HTERT RPE-1 (cell line): ENCODE data around the gene RXYLT1.

Experiments used
- in situ Hi-C: fragments of 300-500 bp; cut with MboI; formaldehyde crosslinking; loops from 4 replicates; pipeline ENCODE4 v1.14.3; 2020; ENCODE audit warnings: low sequenced_read_pairs

The RXYLT1 gene

DNA sequence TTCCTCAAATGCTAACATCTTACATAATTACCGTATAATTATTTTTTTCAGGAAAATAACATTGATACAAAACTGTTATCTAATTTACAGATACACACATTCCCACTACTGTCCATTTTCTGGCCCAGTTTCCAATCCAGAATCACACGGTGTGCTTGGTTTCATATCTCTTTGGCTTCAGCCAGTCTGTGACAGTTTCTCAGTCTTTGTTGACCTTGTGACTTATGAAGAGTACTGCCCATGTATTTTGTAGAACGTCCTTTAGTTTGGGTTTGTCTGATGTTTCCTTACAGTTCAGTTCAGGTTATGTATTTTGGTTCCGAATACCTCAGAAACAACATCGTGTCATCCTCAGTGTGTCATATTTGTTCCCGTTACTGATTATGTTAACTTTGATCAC is 16.2 kb downstream of the RXYLT1 start:
- in situ Hi-C loops = no loop called here

DNA sequence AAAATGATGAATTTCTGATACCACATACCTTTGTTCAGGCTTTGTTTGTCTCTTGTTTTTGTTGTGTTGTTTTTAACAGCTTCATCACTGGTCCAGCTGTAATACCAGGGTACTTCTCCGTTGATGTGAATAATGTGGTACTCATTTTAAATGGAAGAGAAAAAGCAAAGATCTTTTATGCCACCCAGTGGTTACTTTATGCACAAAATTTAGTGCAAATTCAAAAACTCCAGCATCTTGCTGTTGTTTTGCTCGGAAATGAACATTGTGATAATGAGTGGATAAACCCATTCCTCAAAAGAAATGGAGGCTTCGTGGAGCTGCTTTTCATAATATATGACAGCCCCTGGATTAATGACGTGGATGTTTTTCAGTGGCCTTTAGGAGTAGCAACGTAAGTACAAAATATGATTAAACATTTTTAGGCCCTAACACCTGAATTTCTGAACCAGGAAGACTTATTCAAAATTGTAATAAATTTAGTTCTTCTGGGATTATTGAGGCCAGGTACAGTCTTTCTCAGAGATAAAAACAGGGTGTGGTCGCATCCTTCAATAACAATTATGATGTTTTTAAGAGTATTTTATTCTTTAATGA is 22.4 kb downstream of the RXYLT1 start:
- in situ Hi-C loops = no loop called here

DNA sequence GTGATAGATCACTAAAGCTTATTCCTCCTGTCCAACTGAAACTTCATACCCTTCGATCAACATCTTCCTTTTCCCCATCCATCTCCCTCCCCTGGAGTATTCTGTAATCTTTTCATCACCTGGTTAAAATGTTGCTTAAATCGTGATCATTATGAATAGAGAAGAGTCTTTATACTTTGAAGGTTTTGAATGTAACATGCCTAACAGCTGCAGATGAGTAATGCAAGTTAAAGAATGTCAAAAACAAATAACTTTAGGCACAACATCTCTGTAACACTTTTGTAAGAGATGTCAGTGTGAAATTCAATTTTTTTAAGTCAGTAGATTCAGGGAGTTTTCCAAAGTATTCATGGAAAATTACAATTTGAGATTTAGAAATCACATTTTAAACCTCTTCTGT is 25.0 kb downstream of the RXYLT1 start:
- in situ Hi-C loops = no loop called here

DNA sequence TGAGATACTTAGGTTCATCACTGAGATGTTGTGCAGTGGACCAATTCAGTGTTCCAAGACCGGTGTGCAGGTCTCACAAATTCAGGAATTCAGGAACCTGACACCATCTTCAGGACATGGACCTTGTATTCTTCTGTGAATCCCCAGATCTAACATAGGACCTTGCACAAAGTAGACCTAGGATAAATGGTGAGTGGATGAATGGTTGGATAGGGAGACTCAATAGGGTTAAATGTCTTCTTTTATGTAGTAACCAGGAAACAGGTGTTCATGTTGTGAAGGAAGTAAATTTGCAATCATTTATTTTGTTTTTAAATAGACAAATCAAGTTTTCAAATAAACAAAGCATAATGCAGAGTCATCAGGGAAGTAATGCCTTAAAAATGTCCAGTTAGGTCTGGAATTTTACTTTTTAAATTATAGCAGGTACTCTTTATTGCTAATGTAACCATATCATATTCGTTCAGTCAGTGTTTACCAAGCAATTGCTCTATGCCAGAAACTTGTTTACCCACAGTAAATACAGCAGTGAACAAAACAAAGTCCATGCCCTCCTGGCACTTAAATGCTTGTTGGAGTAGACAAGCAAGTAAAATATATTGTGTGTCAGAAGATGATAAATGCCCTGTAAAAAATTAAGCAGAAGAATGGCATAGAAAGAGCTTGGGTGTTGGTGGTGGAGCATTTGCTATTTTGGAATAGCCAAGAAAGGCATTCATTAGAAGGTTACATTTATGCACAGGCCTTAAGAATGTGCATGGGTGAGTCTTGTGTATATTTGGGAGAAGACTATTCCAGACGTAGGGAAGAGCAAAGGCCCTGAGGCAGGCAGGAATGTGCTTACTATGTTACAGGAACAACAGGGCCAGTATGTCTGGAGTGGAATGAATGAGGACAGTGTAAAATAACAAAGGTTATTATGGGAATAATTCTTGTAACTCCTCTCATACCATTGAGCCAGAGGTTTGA is 26.3 kb downstream of the RXYLT1 start:
- in situ Hi-C loops = no loop called here

DNA sequence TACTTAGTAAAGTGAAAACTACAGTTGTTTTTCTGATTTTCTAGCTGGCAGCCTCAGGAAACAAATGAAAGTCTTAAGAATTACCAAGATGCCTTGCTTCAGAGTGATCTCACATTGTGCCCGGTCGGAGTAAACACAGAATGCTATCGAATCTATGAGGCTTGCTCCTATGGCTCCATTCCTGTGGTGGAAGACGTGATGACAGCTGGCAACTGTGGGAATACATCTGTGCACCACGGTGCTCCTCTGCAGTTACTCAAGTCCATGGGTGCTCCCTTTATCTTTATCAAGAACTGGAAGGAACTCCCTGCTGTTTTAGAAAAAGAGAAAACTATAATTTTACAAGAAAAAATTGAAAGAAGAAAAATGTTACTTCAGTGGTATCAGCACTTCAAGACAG is 28.9 kb downstream of the RXYLT1 start:
- in situ Hi-C loops = no loop called here

DNA sequence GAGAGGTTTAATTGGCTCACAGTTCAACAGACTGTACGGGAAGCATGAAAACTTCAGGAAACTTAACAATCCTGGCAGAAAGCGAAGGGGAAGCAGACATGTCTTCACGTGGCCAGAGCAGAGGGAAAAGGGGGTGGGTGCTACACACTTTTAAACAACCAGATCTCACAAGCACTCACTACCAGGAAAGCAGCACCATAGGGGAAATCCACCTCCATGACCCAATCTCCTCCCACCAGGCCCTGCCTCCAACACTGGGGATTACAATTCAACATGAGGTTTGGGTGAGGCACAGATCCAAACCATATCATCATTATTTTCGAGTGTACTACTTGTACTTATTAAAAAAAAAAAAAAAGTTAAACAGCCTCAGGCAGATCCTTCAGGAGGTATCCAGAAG is 29.9 kb downstream of the RXYLT1 start:
- in situ Hi-C loops = no loop called here

DNA sequence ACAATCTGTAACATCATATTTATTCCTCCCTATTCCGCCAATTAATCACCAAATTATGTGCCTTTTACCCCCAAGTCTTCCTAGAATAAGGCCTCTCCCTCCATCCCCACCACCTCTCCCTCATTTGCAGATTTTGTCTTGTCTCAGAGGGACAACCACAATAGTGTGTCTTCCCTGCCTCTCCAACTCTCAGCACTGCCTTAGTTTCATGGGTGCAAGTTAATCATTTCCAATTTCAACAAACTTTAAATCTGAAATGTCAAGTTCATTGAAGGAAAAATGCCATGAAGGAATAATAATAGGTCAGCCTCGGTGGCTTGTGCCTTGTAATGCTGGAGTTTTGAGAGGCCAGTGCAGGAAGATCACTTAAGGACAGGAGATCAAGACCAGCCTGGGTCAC is 31.6 kb downstream of the RXYLT1 start:
- in situ Hi-C loops = no loop called here

DNA sequence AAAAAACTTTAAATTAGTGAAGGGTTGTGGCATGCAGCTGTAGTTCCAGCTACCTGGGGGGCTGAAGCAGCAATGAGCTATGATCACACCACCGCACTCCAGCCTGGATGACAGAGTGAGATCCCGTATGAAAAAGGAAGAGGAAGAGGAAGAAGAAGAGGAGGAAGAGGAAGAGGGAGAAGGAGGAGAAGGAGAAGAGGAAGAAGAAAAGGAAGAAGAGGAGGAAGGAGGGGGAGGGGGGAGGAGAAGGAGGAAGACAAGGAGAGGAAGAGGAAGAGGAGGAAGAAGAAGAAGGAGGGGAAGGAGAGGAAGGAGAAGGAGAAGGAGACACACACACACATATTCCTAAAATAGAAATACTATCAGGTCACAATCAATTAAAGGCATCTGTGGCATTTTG is 32.0 kb downstream of the RXYLT1 start:
- in situ Hi-C loops = no loop called here

DNA sequence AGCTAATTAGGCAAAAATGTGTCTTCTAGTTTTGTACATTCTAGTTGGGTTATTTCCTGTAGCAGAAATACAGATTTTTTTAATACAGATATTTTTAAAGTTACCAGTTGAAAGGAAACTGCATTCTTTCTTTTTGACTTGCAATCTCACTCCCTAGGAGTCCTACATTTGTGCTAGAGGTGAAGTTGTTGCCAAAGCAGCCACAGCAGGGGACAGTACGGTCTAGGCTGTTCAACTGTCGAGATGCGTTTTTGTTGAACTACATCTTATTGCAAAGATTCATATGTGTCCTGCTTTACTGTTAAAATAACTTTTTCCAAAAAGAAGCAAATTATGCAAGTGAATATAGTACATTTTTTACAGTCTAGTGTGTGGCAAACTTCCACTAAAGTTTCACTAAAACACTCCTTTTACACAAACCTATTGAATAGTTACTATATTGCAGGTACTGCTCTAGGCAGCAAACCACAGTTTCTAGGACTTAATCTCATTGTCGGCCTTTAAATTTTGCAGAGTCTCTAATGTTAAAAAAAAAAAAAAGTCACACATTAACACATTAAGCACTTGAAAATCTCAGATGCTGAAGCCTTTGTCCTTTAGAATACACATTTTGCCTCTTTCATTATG is 34.5 kb downstream of the RXYLT1 start:
- in situ Hi-C loops = no loop called here

DNA sequence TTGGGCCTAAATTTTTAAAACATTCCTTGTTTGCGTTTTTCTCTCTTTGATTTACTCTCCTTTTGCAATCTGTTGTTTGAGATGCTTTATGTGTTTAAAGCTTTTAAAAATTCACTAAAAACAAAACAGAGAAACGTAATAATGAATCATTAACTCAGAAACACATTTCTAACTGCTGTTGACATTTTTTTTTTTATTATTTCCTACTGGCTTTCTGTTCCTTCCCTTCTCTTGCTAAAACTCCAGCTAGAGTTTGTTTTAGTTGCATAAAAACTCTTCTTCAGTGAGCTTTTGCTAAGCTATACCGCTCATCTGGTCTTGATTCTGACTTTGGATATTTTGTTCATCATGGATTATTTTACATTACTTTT is 35.8 kb downstream of the RXYLT1 start:
- in situ Hi-C loops = no loop called here

DNA sequence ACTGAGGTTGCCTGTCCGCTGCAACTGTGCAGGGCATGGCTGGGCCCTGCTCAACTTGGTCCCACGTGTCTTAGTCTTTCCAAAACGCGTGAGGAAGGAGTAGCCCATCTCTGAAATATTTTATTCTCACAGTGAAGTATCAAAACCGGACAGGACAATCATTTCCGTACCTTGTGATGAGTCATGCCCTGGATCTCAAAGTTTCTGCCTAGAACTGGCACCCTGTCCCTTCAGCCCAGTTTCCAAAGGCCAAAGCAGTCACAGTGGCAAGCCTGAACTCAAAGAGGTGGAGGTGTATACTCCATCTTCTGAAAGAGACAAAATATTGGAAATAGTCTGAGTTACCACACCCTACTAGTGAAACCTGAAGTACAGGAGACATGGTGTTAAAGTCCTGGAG is 36.3 kb downstream of the RXYLT1 start:
- in situ Hi-C loops = no loop called here

DNA sequence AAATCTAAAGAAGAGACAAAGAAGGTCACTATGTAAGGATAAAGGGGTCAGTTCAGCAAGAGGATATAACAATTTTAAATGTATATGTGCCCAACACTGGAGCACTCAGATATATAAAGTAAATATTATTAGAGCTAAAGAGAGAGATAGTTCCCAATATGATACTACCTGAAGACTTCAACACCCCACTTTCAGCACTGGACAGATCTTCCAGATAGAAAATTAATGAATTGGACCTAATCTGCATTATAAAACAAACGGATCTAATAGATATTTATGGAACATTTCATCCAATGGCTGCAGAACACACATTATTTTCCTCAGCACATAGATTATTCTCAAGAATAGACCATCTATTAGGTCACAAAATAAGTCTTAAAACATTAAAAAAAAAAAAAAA is 40.7 kb downstream of the RXYLT1 start:
- in situ Hi-C loops = no loop called here

DNA sequence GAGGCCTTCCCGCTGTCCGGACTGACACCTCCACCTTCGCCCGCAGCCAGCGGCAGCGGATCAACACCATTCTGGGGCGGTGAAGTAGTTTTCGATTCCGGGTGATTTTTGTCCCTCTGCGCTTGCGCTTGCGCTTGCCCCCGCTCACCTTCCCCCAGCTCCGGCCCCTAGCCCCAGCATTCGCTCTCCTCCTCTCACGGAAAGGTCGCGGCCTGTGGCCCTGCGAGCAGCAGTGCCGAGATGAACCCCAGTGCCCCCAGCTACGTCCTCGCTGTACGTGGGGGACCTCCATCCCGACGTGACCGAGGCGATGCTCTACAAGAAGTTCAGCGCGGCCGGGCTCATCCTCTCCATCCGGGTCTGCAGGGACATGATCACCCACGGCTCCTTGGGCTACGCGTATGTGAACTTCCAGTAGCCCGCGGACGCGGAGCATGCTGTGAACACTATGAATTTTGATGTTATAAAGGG is 42.1 kb downstream of the RXYLT1 start:
- in situ Hi-C loops = no loop called here

DNA sequence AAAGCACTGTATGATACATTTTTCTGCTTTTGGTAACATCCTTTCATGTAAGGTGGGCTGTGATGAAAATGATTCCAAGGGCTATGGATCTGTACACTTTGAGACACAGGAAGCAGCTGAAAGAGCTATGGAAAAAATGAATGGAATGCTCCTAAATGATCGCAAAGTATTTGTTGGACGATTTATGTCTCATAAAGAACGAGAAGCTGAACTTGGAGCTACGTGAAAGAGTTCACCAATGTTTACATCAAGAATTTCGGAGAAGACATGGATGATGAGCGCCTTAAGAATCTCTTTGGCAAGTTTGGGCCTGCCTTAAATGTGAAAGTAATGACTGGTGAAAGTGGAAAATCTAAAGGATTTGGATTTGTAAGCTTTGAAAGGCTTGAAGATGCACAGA is 42.6 kb downstream of the RXYLT1 start:
- in situ Hi-C loops = no loop called here

DNA sequence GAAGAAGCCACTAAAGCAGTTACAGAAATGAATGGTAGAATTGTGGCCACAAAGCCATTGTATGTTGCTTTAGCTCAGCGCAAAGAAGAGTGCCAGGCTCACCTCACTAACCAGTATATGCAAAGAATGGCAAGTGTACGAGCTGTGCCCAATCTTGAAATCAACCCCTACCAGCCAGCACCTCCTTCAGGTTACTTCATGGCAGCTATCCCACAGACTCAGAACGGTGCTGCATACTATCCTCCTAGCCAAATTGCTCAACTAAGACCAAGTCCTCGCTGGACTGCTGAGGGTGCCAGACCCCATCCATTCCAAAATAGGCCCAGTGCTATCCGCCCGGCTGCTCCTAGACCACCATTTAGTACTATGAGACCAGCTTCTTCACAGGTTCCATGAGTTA is 43.3 kb downstream of the RXYLT1 start:
- in situ Hi-C loops = no loop called here

DNA sequence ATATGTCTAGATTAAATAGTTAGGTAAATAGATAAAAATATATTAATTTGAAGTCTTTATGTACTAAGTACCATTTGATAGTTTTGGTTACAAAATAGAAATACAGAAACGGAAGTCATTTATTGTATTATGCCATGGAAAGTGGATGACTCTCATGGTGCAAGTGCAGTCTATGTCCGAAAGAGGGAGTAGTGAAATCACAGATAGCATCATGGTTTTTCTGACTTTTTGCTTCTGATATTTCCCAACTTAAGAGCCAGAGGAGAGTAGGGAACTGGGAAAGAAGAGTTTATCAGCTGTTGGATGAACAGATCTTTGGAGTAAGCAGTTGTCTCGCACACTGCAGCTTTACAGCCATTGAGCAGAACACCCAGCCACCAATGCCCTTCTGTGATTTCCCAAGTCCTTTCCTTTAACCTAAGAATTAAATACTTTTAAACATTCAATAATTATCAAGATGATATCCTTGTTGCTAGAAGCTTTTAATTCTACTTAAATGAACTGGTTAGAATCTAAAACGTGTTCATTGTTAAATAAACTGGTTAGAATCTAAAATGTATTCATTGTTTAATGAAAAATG is 46.4 kb downstream of the RXYLT1 start:
- in situ Hi-C loops = loop anchor here (25.0 kb wide), 1 partner anchor 411 kb away; no protein-coding TSS in a partner anchor

DNA sequence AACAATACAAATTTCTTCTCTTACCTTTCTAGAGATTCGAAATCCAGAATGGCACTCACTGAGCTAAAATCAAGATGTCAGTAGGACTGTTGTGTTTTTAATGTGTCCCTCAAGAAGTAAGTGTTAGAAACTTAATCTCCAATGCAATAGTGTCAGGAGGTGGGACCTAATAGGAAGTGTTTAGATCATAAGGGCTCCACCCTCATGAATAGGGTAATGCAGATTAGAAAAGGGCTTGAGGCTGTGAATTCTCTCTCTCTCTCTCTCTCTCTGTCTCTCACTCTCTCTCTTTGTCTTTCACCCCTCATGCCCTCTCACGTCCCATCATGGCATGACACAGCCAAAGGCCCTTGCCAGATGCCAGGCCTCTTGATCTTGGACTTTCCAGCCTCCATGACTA is 49.2 kb downstream of the RXYLT1 start:
- in situ Hi-C loops = loop anchor here (25.0 kb wide), 1 partner anchor 408 kb away; no protein-coding TSS in a partner anchor

DNA sequence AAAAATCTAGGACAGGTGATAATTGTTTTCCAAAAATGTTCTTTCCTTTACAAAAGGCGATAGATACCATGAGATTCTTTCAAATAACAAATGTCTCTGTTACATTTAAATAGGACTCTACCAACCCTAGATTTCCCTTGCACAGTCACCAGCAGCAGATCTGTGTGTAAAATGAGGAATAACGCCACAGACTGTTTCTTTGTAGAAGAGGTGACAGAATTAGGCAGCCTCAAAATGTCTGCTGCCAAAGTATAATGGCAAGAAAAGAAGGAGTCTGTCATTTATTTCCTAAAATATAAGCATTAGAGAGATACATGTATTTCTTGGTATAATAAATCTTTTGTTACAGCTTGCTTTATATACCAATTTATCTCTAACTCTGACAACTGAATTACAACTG is 56.3 kb downstream of the RXYLT1 start:
- in situ Hi-C loops = loop anchor here (25.0 kb wide), 1 partner anchor 401 kb away; no protein-coding TSS in a partner anchor

DNA sequence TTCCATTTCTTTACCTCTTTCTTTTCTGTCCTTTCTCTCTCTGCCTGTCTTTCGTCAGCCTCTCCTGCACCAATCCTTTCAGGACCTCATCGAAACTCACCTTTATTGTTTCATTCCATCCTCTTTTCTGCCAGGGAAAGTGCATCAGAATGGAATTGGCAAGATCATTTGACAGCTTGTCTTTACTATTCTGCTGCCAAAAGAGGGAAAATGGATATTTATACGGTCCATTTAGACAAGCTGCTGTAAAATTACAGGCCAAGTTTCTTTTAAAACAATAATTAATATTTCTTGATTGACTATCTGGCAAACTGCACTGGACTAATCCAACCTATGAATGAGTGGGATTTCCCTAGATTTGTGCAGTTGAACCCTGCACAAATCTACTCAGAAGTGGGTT is 57.2 kb downstream of the RXYLT1 start:
- in situ Hi-C loops = loop anchor here (25.0 kb wide), 1 partner anchor 400 kb away; no protein-coding TSS in a partner anchor

DNA sequence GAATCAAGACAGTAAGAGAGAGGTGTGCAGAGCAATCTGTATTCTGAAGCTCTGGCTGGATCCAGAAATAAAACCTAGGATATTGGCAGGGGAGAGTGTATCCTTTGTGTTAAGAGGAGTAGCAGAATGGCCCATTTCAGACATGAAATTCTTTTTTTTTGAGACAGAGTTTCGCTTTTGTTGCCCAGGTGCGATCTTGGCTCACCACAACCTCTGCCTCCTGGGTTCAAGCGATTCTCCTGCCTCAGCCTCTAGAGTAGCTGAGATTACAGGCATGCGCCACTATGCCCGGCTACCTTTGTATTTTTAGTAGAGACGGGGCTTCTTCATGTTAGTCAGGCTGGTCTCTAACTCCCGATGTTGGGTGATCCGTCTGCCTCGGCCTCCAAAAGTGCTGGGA is 58.7 kb downstream of the RXYLT1 start:
- in situ Hi-C loops = loop anchor here (25.0 kb wide), 1 partner anchor 399 kb away; no protein-coding TSS in a partner anchor

DNA sequence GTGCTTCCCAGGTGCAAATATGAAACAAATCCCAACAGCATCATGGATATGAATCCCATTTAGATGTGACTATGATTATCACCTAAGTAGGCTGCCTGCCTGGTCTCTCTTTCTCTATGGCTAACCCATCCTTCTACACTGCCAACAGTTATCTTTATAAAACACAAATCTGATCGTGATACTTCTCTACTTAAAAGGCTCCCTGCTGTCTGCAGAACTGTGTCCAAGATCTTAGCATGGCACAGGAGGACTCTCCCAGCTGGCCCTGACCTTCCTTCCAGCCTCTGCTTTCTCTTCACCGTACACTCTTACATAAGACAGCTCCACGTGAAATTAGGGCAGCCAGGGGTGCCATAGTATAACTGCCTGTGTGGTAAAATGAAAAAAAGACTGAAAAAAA is 61.3 kb downstream of the RXYLT1 start:
- in situ Hi-C loops = loop anchor here (25.0 kb wide), 1 partner anchor 396 kb away; no protein-coding TSS in a partner anchor
